HepG2 (cell line): ENCODE results near the gene MAJIN. TPM values are rescaled to one million over a fixed set of nuclear protein-coding genes. Genes with fewer than 3 reads are reported as not detected.

ENCODE experiments used
- ATAC-seq: fragments of 200-7000 bp; cut with Tn5 transposase; 3 replicates; pipeline ENCODE4 v1.9.1; 2020; ENCODE audit warnings: mild to moderate bottlenecking, moderate library complexity
- BruUV-seq: library from RNA; stranded (reverse); fragments of 400-500 nt; replicated peaks from 2 replicates; lab custom pipeline; 2021; lab: Mats Ljungman, UMichigan
- CTCF ChIA-PET: fragments of 300-600 bp; formaldehyde crosslinking; extraction: SDS; loops from one replicate; lab custom pipeline; 2021; ENCODE audit warnings: low total read pairs, inconsistent platforms, low intra/inter-chr PET ratio; lab: Yijun Ruan, JAX
- POLR2A ChIA-PET: fragments of 350-600 bp; sonication (Branson Sonifier 250); formaldehyde crosslinking; loops from one replicate; lab custom pipeline; 2020; ENCODE audit warnings: antibody characterized with exemption, inconsistent platforms; lab: Yijun Ruan, JAX
- DNase-seq: peaks from one replicate; pipeline ENCODE4 v3.0.0-alpha.2; 2015; ENCODE audit warnings: low spot score
- FAIRE-seq: peaks from 3 replicates; lab custom pipeline; 2011; peaks lifted over from hg19 to GRCh38; lab: Jason Lieb, UNC
- H2AFZ ChIP-seq: one replicate; pipeline ENCODE4 v1.6.1; 2011; ENCODE audit warnings: low read length, inconsistent platforms
- H3K27ac ChIP-seq: fragments of 300-600 bp; 3 replicates; pipeline ENCODE4 v1.8.0; 2011; ENCODE audit warnings: mixed run types, mild to moderate bottlenecking, mixed read lengths, low read length, inconsistent platforms; ENCODE audit not compliant: insufficient read depth; ENCODE audit errors: extremely low read length
- H3K27me3 ChIP-seq, 2 experiments: fragments of 200-600 bp in 1 of 2; 2 replicates in 1 of 2; 3 replicates in 1 of 2; pipeline versions ENCODE4 v1.6.0 to v1.8.0; 2011; ENCODE audit warnings: low read length in 2 of 2, mild to moderate bottlenecking in 2 of 2, moderate library complexity in 2 of 2, inconsistent platforms in 1 of 2; ENCODE audit not compliant: insufficient read depth in 2 of 2, control insufficient read depth in 1 of 2
- H3K36me3 ChIP-seq, 2 experiments: fragments of 200-600 bp in 1 of 2; replicated peaks in 1 of 2; 2 replicates in 1 of 2; 3 replicates in 1 of 2; pipeline versions ENCODE4 v1.5.1 to v1.8.0; 2011; ENCODE audit warnings: low read length in 2 of 2, inconsistent platforms in 1 of 2; ENCODE audit not compliant: insufficient read depth in 2 of 2, control insufficient read depth in 1 of 2
- H3K4me1 ChIP-seq: 2 replicates; pipeline ENCODE4 v1.5.1; 2012; ENCODE audit warnings: low read length, inconsistent platforms; ENCODE audit not compliant: insufficient read depth
- H3K4me2 ChIP-seq: 2 replicates; pipeline ENCODE4 v1.6.0; 2011; ENCODE audit warnings: low read depth, low read length, inconsistent platforms
- H3K4me3 ChIP-seq, 3 experiments: fragments of 200-600 bp in 1 of 3; sonication (generic), shearing (Covaris generic) in 1 of 3; replicated peaks in 1 of 3; 2 replicates each; pipeline ENCODE4 v1.5.1; 2011 to 2016; ENCODE audit warnings: low read length in 3 of 3, inconsistent platforms in 2 of 3, low read depth in 2 of 3, mild to moderate bottlenecking in 2 of 3, control low read depth in 1 of 3, mixed read lengths in 1 of 3; ENCODE audit not compliant: insufficient read depth in 1 of 3
- H3K79me2 ChIP-seq: one replicate; pipeline ENCODE4 v1.6.1; 2011; ENCODE audit warnings: low read length, inconsistent platforms; ENCODE audit not compliant: insufficient read depth
- H3K9ac ChIP-seq: 2 replicates; pipeline ENCODE4 v1.6.0; 2011; ENCODE audit warnings: mild to moderate bottlenecking, low read depth, low read length, inconsistent platforms; ENCODE audit not compliant: insufficient read depth
- H3K9me3 ChIP-seq: 2 replicates; pipeline ENCODE4 v1.5.1; 2012; ENCODE audit warnings: mild to moderate bottlenecking, low read length
- H4K20me1 ChIP-seq: 2 replicates; pipeline ENCODE4 v1.6.0; 2011; ENCODE audit warnings: inconsistent platforms, mild to moderate bottlenecking, low read length, moderate library complexity; ENCODE audit not compliant: insufficient read depth
- CBX1 ChIP-seq: IDR thresholded peaks from one replicate; pipeline ENCODE4 v1.6.1; 2016; ENCODE audit warnings: antibody characterized with exemption, low read depth
- FIP1L1 ChIP-seq: fragments of 200-400 bp; formaldehyde crosslinking; IDR thresholded peaks from 2 replicates; pipeline ENCODE4 v1.6.1; 2018; ENCODE audit warnings: low read depth, mild to moderate bottlenecking, low read length, moderate library complexity, borderline replicate concordance; ENCODE audit not compliant: insufficient read depth
- TBX2 ChIP-seq: sonication (generic); formaldehyde crosslinking; IDR thresholded peaks from 2 replicates; pipeline ENCODE4 v1.5.0; 2020; ENCODE audit warnings: missing genetic modification reagents, mild to moderate bottlenecking, borderline replicate concordance
- YY1 ChIP-seq: IDR thresholded peaks from 2 replicates; pipeline ENCODE4 v1.6.1; 2011; ENCODE audit warnings: low read length, low read depth, moderate library complexity, mild to moderate bottlenecking; ENCODE audit not compliant: insufficient read depth, insufficient replicate concordance
- ZBTB3 ChIP-seq: sonication (generic); formaldehyde crosslinking; IDR thresholded peaks from 2 replicates; pipeline ENCODE4 v1.4.0; 2020; ENCODE audit warnings: low read depth, mild to moderate bottlenecking, moderate library complexity, missing genetic modification reagents, borderline replicate concordance
- ZKSCAN1 ChIP-seq: fragments of 150-350 bp; IDR thresholded peaks from 2 replicates; pipeline ENCODE4 v1.6.1; 2014; ENCODE audit warnings: low read length
- ZNF253 ChIP-seq: sonication (generic); formaldehyde crosslinking; IDR thresholded peaks from 2 replicates; pipeline ENCODE4 v1.8.0; 2022; ENCODE audit warnings: mild to moderate bottlenecking, missing genetic modification reagents, borderline replicate concordance
- ZNF354B ChIP-seq: sonication (generic); formaldehyde crosslinking; IDR thresholded peaks from 2 replicates; pipeline ENCODE4 v1.8.0; 2022; ENCODE audit warnings: mild to moderate bottlenecking, missing genetic modification reagents
- ZNF562 ChIP-seq: sonication (generic); formaldehyde crosslinking; IDR thresholded peaks from 2 replicates; pipeline ENCODE4 v1.8.0; 2022; ENCODE audit warnings: missing genetic modification reagents, borderline replicate concordance
- ZNF782 ChIP-seq: sonication (generic); formaldehyde crosslinking; IDR thresholded peaks from 2 replicates; pipeline ENCODE4 v1.4.0; 2020; ENCODE audit warnings: missing genetic modification reagents, mild to moderate bottlenecking, borderline replicate concordance
- WGBS: methylation state at CpG from one replicate; pipeline ENCODE4 v1.1.6; 2017; ENCODE audit warnings: low lambda C conversion rate; 5-methylcytosine and 5-hydroxymethylcytosine counted together
- in situ Hi-C: cut with HindIII; loops from 2 replicates; pipeline ENCODE4 v1.10.0; 2017; ENCODE audit warnings: low pct_unique_long_range_greater_than_20kb; ENCODE audit not compliant: extremely low pct_ligation_motif_present
- intact Hi-C: fragments of 100-400 bp; cut with micrococcal nuclease; formaldehyde crosslinking; loops from one replicate; pipeline ENCODE4 v1.10.0; 2022; ENCODE audit not compliant: unreplicated experiment
- polyA plus RNA-seq, 8 experiments: library from polyadenylated mRNA; depleted of rRNA in 3 of 8; stranded (reverse) in 7 of 8; unstranded in 1 of 8; fragments of >200 nt; fragmentation: Illumina TruSeq in 4 of 8; extraction: Trizol in 4 of 8; gene quantifications; 2 replicates each; pipeline versions ENCODE4 v1.2.1 to v1.2.3, GENCODE V29; 2011 to 2016; ENCODE audit warnings: low read depth in 4 of 8, missing spikeins in 1 of 8, mixed read lengths in 1 of 8; ENCODE audit not compliant: insufficient read depth in 1 of 8
- total RNA-seq, 5 experiments: library from RNA; depleted of rRNA; stranded (reverse); fragments of >200 nt; fragmentation: Illumina TruSeq; extraction: Trizol; gene quantifications; 2 replicates each; pipeline ENCODE4 v1.2.3, GENCODE V29; 2016; ENCODE audit warnings: low read depth in 1 of 5
- TF ChIP-seq, protein P1 (sequence below): sonication (generic); formaldehyde crosslinking; IDR thresholded peaks from 2 replicates; pipeline ENCODE4 v1.5.0; 2020; ENCODE audit warnings: missing genetic modification reagents
- TF ChIP-seq, protein P2 (sequence below): IDR thresholded peaks from 2 replicates; pipeline ENCODE4 v1.6.1; 2016
- TF ChIP-seq, protein P3 (sequence below): sonication (generic); formaldehyde crosslinking; IDR thresholded peaks from 2 replicates; pipeline ENCODE4 v1.8.0; 2022; ENCODE audit warnings: mild to moderate bottlenecking, missing genetic modification reagents, moderate library complexity
- TF ChIP-seq, protein P4 (sequence below): sonication (generic); IDR thresholded peaks from 2 replicates; pipeline ENCODE4 v1.6.1; 2016; ENCODE audit warnings: low read depth, borderline replicate concordance

Gene MAJIN
- total and polyA plus RNA-seq, 2 of the 13 experiments (the other 11 are each of a cell fraction or from before 2014, with no cell fraction given) = not detected

DNA sequence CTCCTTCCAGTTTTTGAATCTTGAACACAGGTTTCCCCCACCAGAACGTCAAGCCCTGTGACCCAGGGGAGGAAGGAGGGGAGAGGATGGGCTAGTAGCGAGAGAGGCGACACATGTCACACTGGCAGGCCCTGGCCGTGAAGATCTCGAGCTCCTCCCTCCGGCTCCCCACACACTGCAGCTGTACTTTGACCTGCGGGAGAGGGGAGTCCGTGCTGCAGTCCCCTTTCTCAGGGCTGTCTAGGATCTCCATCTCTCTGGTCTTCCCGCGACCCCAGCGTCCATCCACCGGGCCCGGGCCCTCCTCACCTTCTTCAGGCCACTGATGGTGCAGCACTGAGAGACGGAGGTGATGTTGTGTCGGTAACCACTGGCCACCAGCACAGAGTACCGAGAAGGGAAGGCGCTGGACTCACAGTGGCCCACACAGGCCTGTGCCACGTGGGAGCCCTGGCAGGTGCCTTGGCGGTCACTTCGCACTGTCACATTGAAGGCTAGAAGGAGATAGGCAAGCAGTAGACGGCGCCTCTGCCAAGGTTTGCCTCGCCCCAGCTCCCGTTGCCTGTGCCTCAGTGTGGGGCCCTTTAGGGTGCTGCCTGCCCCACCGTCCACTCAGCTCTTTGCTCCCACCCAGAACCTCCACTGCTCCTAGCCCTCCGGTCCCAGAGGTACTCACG is 37.1 kb downstream of the MAJIN start (continued):
- TF ChIP-seq, protein P1, sequence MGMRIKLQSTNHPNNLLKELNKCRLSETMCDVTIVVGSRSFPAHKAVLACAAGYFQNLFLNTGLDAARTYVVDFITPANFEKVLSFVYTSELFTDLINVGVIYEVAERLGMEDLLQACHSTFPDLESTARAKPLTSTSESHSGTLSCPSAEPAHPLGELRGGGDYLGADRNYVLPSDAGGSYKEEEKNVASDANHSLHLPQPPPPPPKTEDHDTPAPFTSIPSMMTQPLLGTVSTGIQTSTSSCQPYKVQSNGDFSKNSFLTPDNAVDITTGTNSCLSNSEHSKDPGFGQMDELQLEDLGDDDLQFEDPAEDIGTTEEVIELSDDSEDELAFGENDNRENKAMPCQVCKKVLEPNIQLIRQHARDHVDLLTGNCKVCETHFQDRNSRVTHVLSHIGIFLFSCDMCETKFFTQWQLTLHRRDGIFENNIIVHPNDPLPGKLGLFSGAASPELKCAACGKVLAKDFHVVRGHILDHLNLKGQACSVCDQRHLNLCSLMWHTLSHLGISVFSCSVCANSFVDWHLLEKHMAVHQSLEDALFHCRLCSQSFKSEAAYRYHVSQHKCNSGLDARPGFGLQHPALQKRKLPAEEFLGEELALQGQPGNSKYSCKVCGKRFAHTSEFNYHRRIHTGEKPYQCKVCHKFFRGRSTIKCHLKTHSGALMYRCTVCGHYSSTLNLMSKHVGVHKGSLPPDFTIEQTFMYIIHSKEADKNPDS (CRISPR knock-in tag) = no peak
- no peak for TF ChIP-seq ZNF354B (CRISPR knock-in tag)
- TF ChIP-seq, protein P2, sequence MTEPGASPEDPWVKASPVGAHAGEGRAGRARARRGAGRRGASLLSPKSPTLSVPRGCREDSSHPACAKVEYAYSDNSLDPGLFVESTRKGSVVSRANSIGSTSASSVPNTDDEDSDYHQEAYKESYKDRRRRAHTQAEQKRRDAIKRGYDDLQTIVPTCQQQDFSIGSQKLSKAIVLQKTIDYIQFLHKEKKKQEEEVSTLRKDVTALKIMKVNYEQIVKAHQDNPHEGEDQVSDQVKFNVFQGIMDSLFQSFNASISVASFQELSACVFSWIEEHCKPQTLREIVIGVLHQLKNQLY (CRISPR knock-in tag) = no peak
- TF ChIP-seq TBX2 (CRISPR knock-in tag) = peak; percentile 33; the same call in 1 of the 2 replicates

DNA sequence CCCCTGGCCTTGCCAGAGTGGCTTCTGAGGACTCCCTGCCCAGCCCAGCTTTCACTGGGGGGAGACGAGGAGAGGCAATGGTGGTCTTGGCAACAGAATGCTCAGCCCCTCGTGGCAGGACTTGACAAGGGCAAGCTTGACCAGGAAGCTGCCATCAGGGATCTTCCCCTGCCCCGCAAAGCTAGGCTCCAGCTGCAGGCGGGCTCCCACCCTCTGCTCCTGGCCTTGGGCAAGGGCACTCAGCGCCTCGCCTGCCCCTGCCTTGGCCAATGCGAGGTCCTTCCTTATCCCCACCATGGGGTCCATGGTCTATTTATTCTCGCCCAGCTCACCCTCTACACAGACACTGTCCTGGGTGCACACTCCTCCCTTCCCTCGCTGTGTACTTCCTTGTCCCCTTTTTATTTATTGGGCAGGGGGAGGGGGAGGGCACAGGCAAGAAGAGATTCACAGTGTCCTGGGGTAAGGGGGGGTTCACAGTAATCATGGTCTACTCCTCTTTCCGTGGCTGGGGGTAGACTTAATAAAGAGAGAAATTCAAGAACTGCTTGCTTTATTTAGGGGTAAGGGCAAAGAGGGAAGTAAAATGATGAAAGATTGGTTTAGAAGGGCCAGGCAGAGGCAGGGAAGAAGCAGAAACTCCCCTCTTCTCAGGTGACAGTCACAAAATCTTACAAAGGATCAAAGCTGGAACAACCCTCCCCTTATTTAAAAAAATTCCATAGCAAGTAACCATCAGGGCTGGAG is 37.8 kb downstream of the MAJIN start:
- Histone ChIP-seq H3K4me2 (peak overlapping the region; percentile 97), H3K9me3 (no peaks in the 10 kb centered on the region), H2AFZ (no peak overlapping the region), H3K4me1 (peaks cover 39% of the 10 kb centered on the region), H3K27me3 (peaks cover 0 to 7% of the 10 kb centered on the region in 2 experiments; a peak in 2 of 5 replicates), H3K27ac (peak overlapping the region; percentile 12), H3K36me3 (peaks cover 0 to 1% of the 10 kb centered on the region in 2 experiments; a peak in 1 of 5 replicates), H3K79me2 (no peaks in the 10 kb centered on the region), H4K20me1 (no peaks in the 10 kb centered on the region), H3K4me3 (peak overlapping the region in 1 of 3 experiments; percentile 71; a peak in 2 of 6 replicates), H3K9ac (peak overlapping the region; percentile 66; the same call in 1 of the 2 replicates)
- ChIA-PET POLR2A (interaction anchor here (0.7 to 4.7 kb wide), 12 partner anchors 10 to 188 kb away, joined by 3 to 40 read pairs (median 5); partner anchors contain the start of genes ATG2A, BATF2, FAU and MRPL49), CTCF (no interaction called here)
- in situ Hi-C loops (no loop called here), intact Hi-C loops (loop anchor here (2.0 kb wide), 1 partner anchor 63 kb away; the partner anchor contains the start of gene BATF2)
- no peak for DNase-seq
- no peak for FAIRE-seq
- BruUV-seq = no TSS peak
- 71% methylated on average over 4 of the region's 10 CpGs for WGBS
- no peak for ATAC-seq
- TF ChIP-seq CBX1 = no peak
- TF ChIP-seq ZNF782 = no peak
- no peak for TF ChIP-seq FIP1L1
- TF ChIP-seq, protein P3, sequence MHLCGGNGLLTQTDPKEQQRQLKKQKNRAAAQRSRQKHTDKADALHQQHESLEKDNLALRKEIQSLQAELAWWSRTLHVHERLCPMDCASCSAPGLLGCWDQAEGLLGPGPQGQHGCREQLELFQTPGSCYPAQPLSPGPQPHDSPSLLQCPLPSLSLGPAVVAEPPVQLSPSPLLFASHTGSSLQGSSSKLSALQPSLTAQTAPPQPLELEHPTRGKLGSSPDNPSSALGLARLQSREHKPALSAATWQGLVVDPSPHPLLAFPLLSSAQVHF = no peak
- TF ChIP-seq YY1 = no peak
- no peak for TF ChIP-seq ZNF562 (CRISPR knock-in tag)
- no peak for TF ChIP-seq ZNF253
- TF ChIP-seq, protein P4, sequence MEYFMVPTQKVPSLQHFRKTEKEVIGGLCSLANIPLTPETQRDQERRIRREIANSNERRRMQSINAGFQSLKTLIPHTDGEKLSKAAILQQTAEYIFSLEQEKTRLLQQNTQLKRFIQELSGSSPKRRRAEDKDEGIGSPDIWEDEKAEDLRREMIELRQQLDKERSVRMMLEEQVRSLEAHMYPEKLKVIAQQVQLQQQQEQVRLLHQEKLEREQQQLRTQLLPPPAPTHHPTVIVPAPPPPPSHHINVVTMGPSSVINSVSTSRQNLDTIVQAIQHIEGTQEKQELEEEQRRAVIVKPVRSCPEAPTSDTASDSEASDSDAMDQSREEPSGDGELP = no peak
- TF ChIP-seq ZBTB3 = 0 out of 2 replicates have a peak, but pooled peaks have one; percentile 12
- TF ChIP-seq ZKSCAN1 = no peak
